Stimulated activated CD4-positive, alpha-beta T cell treated with anti-CD3 and anti-CD28 coated beads, Interleukin-15, amount 100 ng/mL, for 1 hour (primary cell): ENCODE measurements around the gene KRTAP3-3.
"Not testable (repeated sequence)": the region's sequence is repeated elsewhere in the genome, so short reads cannot be mapped to it uniquely, and the experiment has no call there.

Experiments
- DNase-seq, 2 donors: peaks; one replicate each; pipeline ENCODE4 v3.0.0-alpha.2; 2020; ENCODE audit warnings: low read depth in 1 of 2, low spot score in 1 of 2

KRTAP3-3 gene

DNA sequence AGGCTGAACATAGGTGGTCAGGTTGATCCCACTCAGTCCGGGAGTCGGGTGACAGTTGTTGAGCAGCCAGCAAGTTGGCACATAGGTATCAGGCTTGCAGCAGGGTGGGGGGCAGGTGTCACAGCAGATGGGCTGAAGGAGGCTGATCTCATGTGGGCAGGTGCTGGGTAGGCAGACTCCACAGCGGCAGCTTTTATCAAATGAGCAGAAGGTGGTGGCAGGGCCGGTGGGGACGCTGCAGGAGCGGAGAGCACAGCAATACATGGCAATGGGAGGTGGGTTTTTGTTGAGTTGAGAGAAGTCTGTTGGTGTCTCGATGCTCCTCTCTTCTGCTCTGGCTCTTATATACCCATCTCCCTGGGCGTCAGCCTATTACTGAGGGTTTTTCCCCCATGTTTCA, 14.8 kb upstream of the KRTAP3-3 start, which contains the start of gene KRTAP3-1:
TSS of gene KRTAP3-1 (minus strand) at position 318 of the 400 bp plus-strand sequence. CDS start at position 264, 54 bp downstream.
- no peak for DNase-seq

DNA sequence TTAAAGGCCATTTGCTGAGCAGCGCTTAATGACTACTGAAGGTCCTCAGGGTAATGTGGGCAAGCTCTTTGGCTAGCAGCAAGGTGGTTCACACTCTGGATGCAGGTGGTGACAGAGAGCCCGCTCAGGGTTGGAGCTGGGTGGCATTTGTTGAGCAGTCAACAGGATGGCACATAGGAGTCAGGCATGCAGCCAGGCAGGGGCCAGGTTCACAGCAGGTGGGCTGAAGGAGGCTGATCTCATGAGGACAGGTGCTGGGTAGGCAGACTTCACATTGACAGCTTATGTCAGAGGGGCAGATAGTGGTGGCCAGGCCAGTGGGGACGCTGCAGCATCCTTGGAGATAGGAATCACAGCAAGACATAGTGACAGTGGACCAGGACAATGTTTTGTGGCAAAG, 10.4 kb upstream of the KRTAP3-3 start:
- no peak for DNase-seq

DNA sequence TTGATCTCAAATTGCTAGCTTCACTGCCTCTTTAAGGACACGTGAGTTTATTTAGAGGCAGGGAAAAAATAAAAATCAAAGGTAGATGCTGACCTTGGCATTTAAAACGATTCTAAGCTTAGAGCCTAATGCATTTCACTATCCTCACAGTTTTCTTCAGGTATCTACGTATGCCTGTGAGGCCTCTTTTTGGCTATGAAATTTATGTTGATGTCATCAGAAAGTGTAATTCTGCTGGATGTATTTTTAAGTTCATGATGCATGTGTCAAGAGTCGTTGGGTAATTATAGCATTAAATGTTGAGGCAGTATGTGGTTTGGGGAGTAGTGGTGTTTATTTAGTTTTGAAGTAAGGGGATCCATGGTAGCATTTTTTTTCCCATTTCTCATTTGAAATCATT, 10.0 kb upstream of the KRTAP3-3 start:
- no peak for DNase-seq

DNA sequence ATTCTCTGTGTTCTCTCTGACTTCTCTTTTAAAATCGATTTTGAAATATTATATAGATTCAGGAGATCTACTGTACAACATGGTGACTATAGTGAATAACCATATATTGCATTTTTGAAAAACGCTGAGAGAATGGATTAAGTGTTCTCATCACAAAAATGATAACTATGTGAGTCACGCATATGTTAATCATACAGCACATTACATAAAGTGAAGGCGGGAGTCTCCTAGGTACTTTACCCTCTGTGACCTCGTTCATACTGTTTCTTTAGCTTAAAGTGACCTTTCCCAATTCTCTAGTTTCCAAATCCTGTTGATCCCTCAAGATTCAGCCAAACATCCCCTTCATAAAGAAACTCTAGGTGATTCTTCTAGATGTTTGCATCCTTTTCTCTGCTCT, 8.8 kb upstream of the KRTAP3-3 start:
- DNase-seq: no peak

DNA sequence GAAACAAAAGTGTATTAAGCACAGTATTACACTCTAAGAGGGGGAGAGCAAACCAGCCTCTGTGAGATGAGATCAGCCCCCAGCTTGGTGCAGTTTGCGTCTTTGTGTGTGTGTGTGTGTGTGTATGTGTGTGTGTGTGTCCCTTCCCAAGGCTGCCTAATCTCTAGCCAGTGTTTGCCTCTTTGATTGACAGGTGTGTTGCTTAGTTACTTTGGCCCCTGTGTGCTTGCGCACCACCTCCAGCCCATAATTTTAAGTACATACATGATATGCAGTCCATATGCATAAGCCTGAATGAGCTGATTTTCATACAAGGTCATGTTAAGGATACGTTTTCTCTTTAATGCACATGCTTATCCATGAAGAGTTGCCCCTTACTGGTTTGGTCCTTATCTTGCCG, 7.8 kb upstream of the KRTAP3-3 start:
- DNase-seq: no peak

DNA sequence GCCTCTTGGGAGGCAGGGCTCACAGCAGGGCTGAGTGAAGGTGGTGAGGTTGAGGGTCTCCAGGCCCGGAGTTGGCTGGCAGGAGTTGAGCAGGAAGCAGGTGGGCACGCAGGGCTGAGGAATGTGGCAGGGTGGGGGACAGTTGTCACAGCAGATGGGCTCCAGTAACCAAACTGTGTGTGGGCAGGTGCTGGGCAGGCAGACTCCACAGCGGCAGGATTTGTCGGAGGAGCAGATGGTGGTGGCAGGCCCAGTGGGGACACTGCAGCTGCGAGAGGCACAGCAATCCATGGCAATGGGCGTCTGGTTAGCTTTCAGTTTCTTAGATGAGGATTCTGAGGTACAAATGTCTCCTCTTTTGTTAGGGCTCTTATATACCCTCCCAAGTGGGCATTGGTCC, 5.6 kb upstream of the KRTAP3-3 start, which contains the start of gene KRTAP3-2:
TSS of gene KRTAP3-2 (minus strand) at position 344 of the 400 bp plus-strand sequence. CDS start at position 291, 53 bp downstream.
- not testable (repeated sequence) for DNase-seq

DNA sequence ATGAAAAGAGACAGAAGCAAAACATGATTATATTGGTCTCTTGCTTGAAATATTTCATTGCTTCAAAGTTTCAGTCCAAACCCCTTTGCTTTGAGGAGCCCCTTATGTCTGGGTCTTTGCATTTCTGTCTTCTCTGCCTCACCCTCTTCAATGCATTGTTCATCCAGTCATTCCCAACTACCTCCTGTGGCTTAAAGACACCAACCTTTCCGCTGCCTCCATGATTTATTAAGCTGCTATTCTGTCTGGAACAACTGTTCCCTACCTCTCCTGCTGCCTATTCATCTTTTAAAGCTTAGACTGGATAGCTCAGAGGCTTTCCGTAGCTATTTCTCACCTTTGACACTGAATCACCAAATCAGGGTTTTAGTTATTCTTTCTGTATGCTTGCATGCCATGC, 3.4 kb upstream of the KRTAP3-3 start:
- no peak for DNase-seq

DNA sequence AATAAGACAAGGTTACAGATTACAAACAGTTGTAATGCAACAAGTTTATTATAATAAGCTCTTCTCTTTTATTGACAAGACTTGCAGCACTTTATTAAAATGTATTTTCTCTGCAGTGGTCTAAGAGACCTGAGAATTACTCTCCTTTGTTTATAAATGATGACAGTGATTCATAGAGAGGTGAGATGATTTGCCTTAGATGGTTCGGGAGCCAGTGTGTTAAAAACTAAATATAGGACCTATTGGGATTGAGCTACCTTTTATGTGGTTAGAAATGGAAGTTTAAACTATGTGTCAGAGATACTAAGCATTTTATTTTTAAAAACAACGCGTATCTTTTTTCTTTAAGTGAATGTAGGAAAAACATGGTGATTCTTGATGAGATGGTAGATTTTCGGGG, 2.9 kb upstream of the KRTAP3-3 start:
- DNase-seq: no peak

DNA sequence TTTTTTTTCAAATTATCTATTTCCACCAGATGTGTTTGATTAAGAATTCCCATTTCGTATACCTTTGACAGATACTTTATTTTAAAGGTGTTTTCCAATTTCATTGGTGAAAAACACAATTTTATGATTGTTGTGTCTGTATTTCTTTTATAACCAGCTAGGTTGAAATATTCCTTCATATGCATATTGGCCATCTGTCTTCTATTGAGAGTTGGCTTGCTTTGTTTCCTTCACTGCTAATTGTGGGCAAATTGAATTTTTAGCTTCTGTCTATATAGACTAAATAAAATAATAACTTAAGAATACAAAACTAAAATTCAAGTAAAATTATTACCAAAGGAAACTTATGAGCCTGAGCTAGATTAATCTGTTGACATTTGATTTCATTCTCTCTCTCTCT, 1.2 kb upstream of the KRTAP3-3 start:
- no peak for DNase-seq

DNA sequence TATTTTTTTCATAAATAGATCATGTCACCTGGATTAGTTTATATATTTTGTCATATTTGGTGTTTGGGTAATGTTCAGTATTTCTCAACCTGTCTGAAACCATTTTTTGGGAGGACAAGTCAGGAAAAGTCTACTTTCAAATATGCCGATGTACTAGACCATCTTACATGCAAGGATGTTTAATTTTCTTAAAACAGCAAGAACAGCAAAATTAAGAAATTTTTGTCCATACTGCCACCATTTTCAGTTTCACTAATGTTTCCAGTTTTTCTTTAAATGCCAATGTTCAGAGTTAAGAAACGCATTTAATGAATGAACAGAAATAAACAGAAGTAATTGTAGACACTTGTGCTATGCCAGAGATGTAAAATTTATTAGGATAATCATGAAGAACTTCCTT, 880 bp downstream of the KRTAP3-3 start:
- no peak for DNase-seq

DNA sequence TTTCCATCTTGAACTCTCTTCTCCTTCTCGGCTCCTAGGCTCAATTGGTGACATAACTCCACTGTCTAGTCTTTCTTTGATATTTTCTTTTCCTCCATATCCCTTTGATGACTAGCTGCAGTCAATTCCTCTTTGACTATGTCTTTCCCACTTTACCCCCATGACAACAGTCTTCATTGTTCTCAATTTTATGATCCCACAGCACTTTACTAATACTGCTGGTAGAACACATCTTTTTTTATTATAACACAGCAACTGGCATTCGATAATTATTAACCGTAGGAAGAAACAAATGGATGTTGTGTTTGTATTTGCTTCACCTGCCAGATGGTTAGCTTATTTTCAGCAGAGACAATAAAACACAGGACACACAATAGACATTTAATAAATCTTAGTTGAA, 1.3 kb downstream of the KRTAP3-3 start:
- no peak for DNase-seq

DNA sequence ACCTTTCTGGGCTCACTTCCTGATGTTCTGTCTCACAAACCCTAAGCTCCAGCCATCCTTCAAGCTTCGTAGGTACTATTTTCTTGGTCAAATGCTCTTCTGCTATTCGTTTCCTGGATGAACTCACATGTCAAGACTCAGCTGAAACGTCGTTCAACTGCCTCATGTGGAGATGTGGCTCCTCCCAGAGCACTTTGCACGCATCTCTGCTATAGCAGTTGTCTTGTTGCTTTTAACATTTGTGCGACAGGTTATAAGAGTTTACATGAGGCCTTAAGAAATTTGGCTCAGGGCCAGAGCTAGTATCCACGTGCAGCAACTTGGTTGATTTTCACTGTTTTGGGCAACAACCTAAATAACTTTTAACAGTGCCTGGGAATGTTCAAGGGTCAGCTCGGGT, 7.0 kb downstream of the KRTAP3-3 start:
- DNase-seq: no peak

DNA sequence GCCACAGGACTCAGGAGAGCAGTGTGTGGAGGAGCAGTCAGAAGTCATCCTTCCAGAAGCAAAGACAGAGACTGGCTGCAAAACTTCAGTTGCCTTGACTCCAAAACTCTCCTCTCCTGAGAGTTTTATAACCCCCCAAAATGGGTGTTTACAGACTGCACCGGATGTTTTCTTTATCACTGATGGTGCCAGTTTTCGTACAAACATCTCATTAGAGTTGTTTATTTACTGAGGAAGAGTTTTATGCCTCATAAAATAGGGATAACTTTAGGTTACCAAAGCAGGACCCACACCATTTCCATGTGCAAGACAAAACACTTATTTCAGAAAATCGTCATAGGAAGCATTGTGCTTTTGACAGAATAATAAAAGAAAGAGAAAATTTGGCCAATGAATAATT, 9.7 kb downstream of the KRTAP3-3 start, which contains the start of gene KRT40:
TSS of gene KRT40 (minus strand) at position 101 of the 400 bp plus-strand sequence. CDS start at position 48, 53 bp downstream.
- no peak for DNase-seq

DNA sequence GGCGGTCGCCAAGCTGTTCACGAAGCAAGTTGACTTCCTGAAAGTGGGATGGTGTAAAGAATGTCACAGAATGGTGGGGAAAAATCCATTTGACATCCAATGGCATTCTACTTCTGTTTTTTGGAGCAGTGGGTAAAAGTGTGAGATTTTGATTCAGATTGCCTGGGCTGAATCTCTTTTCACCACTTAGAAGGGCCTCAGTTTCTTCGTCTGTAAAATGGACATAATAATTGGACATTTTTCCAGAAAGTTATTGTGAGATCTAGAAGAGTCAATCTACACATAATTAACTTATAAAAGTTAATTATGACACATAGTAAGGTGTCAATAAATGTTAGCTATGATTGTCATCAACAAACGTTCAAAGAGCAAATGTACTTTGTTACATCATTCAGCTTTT, 12.8 kb downstream of the KRTAP3-3 start:
- no peak for DNase-seq

DNA sequence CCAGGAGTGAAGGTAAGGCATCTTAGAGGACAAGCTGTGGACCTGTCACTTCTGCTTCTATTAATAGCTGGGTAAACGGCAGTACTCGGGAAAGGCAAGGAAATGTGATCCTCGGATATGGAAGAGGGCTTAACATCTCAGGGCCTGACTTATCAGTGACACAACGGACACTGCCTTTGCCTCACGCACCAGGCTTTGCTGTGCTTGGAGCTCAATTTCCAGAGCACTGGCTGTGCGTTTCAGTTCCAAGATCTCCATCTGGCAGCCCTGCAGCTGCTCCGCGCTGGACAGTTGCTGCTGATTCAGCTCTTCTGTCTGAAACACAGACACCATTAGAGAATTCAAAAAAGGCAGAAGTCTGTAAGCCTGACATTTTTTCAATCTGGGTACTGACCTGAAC, 13.4 kb downstream of the KRTAP3-3 start:
- DNase-seq: no peak

DNA sequence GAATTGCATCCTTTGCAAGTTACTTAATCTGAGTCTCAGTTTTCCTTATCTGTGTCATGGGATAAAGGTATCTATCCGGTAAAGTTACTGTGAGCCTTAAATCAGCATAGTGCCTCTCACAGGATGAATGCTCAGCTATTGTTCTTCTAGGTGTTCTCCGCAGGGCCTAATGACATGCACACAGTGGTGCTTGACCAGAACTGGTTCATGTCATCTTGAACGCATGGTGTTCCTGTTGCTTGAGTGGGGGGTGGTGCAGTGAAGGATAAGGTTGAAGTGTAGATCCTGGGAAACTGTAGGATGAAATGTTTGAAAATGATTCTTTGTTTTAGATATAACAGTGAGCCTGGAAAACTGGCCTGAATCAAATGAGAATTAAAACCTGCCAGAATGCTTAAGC, 13.8 kb downstream of the KRTAP3-3 start:
- DNase-seq: no peak

DNA sequence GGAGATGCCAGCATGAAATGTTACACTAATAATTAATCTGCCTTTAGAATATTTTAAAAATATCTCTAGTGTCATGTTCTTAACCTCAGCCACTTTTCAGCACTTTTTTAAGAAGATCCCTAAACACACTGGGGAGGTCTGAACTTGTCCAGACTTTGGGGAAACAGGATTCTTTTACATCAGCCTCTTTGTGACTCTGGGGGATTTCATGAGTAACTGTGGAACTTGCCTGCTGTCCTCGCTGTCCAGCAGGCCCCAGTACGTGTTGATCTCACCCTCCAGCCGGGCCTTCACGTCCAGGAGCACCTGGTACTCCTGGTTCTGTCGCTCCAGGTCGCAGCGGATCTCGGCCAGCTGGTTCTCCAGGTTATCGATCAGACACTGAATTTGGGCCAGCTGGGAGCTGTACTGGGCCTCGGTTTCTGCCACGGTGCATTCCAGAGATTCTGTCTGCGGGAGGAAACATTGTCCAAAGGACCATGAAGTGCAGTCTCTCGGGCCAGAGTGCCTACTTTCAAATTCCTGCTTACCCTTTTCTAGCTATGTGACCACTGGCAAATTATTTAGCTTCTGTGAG, 15.3 kb downstream of the KRTAP3-3 start:
- no peak for DNase-seq

DNA sequence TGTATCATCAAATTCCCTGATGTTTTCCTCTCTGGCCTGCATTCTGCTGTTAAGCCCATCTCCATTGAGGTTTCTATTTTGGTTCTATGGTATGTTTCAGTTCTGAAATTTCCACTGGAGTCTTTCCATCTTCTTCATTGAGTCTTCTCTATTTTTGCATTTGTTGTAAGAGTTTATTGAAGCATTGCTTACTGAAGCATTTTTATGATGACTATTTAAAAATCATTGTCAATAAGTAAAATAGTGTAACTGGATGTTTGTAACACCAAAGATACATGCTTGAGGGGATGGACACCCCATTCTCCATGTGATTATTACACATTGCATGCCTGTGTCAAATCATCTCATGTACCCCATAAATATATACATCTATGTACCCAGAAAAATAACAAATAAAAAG, 18.4 kb downstream of the KRTAP3-3 start:
- no peak for DNase-seq

DNA sequence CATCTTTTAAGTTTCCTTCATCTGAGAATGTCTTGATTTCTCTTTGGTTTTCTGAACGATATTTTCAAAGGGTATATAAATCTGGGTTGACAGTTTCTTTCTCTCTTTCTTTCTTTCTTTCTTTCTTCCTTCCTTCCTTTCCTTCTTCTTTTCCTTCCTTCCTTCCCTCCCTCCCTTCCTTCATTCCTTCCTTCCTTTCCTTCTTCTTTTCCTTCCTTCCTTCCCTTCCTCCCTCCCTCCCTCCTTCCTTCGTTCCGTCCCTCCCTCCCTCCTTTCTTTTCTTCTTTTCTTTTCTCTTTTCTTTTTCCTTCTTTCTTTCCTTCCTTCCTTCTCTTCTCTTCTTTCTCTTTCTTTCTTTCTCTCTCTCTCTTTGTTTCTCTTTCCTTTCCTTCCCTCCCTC, 19.6 kb downstream of the KRTAP3-3 start:
- DNase-seq: no peak

DNA sequence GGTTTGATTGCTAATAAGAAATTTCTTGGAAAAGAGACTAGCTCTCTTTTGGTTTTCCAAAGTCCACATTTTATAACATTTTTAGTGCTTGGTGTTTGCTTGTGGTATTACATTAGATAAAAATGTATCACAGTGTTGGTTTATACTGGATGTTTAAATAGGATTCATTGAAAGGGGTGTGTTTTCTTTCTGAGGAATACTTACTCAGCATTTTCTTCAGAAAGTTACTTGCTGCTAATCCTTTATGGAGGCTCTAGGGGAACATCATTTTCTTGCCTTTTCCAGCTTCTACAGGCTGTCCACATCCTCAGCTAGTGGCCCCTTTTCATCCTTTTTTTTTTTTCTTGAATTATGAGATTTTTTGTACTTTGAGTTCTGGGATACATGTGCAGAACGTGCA, 26.4 kb downstream of the KRTAP3-3 start:
- DNase-seq: no peak

DNA sequence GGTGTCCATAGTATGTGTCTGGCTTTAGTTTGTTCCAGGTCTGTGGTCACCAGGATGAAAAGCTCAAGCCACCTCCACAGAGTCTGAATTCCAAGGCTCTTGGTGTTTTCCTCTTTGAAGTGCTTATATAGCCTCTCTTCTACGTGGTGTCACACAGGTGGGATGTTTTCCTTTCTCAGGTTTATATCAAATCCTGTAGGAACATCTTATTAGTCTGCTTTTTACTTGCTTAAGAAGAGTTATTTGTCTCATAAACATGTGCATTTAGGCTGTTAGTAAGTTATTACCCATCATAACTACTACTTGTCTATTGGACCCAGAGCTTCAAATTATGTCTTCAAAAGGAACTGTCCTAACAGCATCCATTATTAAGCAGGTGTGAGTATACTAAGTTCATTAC, 27.1 kb downstream of the KRTAP3-3 start, which contains the start of gene KRT39:
TSS of gene KRT39 (minus strand) at position 101 of the 400 bp plus-strand sequence. CDS start at position 9, 92 bp downstream.
- DNase-seq: no peak

DNA sequence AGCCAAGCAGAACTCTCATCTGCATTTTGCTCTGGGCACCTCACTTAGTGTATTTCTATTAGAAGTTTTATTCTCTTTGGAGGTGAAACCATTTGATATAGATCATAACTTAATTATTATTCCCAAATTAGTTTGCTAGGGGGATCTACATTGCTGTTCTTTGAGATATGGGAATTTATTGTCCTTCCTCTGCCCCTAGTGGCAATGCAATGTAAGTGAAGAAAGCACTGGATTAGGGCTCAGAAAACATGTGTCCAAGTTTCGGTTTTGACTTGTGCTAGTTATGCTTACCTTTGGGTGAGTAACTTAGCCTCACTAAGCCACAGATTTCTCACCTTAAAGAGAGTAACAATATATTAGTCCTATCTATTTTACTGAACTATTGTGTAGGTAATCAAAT, 30.1 kb downstream of the KRTAP3-3 start:
- no peak for DNase-seq

DNA sequence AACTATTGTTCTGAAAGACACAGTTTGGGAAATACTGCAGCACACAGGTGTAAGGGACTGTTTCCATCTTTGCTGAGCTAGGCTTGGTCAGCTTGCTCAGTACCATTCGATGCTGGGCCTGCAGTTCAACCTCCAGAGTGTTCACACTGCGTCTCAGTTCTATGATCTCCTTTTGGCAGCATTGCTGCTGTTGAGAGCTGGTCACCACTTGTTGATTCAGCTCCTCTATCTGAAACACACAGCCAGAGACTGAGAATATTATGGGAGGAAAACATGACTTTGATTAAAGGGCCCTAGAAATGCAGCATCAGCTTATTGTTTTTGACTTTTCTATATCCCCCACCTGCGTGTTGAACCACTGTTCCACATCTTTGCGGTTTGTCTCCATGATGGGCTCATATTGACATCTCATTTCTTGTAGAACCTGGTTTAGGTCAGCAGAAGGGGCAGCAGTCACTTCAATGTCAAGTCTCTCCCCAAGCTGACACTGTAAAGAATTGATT, 31.9 kb downstream of the KRTAP3-3 start:
- no peak for DNase-seq
